ENCODE data around the gene LGALS9.
"Not testable (repeated sequence)": the region's sequence is repeated elsewhere in the genome, so short reads cannot be mapped to it uniquely, and the experiment has no call there.

Gene LGALS9

DNA sequence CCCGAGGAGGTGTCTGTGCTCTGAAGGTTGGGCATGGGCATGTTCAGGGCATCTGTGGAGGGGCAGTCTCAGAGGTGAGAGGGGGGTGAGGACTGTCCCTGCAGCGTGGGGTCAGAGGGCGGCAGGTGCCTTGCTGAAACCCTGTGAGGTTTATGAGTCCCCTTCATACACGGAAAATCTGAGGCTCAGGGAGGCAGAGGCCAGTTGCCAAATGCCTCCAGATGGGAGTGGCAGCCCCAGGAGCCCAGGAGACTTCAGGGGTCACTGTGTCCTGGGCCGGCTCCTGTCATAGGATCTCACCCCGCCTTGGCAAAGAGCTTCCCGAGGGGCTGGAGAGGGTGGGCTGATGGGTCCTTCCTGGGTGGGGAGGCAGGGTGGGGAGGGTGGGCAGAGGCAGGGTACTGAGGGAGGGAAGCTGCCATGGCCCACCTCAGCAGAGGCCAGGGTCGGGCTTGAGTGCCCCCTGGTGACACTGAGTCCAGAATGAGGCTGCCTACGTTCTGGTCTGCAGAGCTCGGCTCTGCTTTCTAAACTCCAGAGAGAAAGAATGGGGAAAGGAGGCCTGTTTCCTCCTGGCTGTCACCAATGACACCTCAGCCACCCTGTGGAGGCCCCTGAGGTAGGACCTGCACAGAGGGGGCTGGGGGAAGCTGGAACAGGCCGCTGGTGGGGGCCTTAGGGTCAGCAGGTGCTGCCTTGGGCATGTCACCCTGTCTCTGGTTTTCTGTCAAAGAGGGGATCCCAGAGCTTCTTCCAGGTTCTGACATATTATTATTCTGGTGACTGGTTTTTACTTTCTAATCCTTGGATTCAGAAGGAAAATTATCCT lies 1.1 kb downstream of the LGALS9 start:
- DNase-seq: no peak

DNA sequence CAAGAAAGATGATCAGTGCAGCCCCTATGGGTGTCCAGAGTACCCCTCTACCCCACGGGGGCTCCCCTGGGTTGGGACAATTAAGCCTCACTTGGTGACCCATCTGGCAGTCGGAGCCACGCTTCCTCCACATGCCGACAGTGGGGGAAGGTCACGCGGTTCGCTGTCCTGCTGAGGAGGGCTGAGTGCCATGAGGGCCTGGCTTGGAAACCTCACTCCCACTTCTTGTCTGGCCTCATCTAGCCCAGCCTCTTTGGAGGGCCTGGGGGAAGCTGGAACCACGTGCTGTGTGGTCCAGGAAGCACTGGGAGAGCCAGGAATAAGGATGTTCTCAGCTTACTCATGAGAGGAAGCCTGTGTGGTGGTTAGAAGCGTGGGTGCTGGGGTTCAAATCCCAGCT lies 1.8 kb downstream of the LGALS9 start:
- DNase-seq: not testable (repeated sequence)

DNA sequence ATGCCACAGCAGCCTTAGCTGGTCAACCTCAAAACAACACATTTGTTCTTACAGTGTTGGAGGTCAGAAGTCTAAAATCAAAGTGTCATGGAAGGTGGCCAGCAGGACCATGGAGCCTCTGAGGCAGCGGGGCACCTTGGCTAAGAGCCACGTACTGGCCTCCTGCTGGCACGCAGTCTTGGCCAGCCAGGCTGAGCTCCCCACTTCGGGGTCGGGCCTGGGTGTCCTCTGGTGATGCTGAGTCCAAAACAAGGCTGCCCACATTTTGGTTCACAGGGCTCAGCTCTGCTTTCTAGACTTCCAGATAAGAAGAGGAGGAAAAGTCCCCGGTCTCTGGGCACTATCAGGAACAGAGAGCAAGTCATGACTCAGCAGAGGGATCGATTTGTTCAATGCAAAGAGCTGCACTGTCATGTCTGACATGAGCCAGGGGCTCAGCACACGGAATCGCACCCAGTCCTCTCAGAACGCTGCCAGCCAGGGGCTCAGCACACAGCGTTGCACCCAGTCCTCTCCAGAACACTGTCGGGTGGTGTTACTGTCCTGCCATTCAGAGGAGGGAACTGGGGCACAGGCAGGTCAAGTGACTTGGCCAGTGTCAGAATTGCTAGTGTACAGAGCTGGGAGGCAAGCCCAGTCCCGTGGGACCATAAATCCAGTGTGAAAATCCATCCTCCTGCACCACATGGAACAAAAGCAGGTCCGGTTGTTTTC lies 2.5 kb downstream of the LGALS9 start:
- no peak for DNase-seq

DNA sequence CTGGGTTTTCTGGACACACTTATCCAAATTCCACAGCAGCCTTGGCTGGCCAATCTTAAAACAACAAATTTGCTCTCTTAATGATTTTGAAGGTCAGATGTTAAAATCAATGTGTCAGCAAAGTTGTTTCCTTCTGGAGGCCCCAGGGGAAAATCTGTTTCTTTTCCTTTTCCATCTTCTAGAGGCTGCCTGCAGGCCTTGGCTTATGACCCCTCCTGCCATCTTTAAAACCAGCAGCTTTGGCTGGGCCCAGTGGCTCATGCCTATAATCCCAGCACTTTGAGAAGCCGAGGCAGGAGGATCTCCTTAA lies 3.0 kb downstream of the LGALS9 start:
- no peak for DNase-seq

DNA sequence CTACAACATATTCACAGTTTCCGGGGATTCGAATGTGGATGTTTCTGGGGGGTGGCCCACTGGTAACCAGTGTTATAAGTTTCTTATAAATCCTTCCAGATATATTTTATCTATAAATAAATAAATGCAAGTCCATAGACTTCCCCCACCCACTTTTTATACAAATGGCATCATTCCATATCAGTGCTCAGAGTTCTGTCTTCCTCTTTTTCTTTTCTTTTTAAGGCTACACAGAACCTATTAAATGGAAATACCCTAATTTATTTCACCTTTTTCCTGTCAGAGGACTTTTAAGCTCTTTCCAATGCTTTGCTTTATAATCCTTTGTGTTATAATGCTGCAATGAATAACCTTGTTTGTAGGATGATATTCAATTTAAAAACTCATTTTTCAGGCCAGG lies 3.8 kb downstream of the LGALS9 start:
- no peak for DNase-seq

DNA sequence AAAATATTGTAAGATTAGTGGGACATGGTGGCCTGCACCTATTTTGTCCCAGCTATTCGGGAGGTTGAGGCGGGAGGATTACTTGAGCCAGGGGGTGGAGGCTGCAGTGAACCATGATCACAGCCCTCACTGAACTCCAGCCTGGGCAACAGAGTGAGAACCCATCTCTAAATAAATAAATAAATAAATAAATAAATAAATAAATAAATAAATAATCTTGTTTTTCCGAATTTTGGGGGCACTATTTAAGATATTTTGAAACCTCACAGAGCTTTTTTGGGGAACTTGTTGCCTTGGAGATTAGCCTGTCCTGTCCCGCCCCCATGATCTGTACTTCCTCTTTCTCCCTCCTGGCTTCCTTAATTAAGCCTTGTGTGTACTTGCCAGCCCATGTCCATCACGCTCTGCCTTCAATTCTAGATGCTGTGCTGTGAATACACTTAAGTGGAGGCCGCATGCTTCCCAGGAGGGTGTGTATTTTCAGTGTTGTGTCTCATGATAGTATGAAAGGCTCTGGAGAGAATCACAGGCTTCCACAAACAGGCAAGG lies 4.4 kb downstream of the LGALS9 start:
- no peak for DNase-seq

DNA sequence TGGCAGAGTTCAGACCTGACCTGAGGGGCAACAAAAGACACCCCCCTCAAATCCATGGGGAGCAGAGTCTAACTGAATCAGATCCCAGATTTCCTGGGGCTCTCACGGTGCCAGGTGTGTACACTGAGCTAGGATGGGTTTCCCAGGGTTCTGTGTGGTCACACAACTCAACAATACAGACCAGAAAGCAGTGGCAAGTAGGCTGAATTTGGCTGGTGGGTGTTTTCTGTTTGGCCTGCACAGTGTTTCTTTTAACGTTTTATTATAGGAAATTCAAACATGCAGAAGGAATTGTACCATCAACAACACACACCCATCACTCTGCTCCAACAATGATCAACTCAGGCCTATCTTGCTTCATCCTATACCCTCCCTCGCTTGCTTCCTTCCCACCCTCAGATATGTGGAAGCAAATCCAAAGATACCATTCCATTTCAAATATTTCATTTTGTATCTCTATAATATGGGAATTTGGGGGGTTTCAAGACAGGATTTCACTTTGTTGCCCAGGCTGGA lies 5.1 kb downstream of the LGALS9 start:
- DNase-seq: not testable (repeated sequence)

DNA sequence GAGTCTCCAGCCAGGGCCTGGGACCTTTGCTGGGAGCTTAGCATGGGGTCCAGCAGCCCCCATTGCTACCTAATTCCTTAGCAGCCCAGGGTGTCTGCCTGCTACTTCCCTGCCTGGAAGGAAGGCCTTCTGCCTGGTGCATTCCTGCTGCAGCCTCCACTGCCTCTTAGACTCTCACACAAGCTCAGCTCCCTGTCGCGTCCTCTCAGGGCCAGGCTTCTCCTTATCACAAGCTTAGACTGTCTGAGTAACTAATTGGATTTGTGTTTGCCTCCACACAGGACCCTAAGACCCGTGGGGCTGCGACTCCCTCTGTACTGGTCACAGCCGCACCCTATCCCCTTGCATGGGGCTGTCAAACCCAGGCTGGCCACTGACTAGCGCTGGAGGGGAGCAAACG lies 6.8 kb downstream of the LGALS9 start:
- not testable (repeated sequence) for DNase-seq

DNA sequence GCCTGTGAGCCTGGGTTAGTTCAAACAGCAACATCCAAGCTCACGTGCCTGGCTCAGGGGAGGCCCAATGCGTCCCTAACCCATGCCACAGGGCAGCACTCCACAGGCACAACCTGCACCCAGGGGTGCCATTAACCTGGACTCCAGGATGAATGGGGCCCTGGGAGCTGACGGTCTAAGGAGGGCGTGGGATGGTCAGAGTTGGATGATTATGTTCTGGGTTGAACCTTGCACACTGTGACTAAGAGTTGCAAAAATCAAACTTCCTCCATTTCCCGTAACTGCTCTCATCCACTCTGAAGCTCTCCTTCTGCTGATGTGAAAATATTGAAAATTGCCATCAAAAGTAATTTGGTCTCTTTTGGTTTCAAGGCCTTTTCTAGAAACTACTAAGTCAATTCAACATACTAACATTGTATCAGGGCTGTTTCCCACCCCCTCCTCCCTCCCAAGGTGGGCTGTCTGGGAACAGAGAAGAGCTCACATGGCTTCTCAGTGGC lies 7.5 kb downstream of the LGALS9 start:
- not testable (repeated sequence) for DNase-seq

DNA sequence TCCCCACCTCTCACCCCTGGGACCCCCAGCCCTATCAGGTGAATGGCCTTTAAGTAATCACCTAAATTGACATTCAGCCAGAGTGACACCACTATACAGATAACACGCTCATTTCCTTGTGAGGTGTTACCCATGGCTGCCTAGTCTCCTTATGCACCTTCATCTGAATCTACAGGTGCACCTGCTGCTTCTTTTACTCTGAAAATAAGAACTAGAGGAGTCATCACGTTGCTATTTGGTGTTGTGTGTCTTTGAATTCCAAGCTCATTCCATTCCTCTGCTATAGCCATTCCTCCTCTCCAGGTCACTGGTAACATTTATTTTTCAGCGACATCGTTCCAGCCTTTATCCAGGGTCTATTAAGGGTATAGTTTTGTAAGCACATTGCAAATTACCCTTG lies 9.8 kb downstream of the LGALS9 start:
- DNase-seq: no peak

DNA sequence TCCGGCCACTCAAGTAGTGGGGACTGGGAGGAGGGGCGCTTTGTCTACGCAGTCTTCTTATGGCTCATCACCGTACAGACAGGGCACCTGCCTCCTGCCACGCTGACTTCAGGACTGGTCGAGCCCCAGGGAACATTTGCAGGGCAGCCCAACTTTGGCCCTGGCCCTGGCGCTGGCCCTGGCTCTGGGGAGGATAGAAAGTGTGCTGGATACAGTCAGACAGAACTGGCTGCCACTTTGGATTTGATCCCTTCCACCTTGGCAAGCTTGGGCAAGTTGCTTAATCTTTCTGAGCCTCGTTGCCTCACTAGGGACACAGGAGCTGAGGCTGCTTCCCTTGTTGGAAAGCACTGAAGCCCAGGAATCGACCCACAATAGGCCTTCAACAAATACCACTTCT lies 13.6 kb downstream of the LGALS9 start:
- DNase-seq: no peak

DNA sequence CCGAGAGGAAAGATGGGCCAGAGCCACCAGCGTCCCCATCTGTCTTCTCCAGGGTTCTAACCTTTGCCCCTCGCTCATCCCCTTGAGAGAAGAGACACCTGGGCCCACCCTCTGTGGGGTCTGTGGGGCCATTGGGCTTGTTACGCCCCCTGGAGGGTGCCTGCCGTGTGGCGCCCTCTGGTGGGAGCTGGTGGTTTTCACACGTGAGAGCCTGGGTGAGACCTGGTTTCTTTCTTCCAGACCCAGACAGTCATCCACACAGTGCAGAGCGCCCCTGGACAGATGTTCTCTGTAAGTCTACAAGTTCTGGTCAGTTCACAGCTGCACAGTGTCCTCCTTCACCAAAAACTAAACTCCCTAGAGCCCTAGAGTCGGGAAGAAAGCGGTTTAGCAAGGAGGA lies 14.6 kb downstream of the LGALS9 start:
- not testable (repeated sequence) for DNase-seq

DNA sequence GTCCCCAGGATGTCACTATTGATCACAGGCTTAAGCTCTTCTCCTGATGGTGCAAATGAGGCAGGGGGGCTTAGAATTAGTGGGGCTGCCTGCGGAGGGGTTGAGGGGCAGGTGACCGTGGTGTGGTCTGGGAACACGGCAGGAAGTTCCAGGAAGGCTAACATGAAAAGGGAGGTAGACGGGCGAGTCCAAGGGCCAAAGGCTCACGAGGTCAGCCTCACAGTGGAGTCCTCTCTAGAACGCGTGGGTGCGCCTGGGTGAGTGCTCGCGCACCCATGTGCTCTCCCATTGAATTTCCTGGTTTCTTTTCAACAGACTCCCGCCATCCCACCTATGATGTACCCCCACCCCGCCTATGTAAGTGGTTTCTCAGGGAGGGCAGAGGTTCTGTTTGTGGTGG lies 15.2 kb downstream of the LGALS9 start:
- DNase-seq: no peak

DNA sequence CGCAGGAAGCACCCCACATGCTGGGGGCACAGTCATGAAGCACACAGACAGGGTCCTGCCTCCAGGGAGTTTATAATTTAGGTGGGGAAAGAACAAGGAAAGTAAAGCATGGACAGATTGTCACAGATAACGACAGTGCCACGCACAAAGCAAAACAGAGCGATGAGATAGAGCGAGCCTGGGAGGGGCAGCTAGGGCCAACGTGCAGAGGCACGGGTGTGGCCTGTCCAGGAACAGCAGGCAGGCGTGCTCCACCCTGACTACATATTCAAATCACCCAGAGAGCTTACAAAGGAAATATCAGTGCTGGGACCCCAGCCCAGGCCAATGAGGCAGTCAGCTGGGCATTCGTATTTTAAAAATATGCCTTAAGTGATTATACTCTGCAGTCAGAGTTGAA lies 16.8 kb downstream of the LGALS9 start:
- DNase-seq: no peak

DNA sequence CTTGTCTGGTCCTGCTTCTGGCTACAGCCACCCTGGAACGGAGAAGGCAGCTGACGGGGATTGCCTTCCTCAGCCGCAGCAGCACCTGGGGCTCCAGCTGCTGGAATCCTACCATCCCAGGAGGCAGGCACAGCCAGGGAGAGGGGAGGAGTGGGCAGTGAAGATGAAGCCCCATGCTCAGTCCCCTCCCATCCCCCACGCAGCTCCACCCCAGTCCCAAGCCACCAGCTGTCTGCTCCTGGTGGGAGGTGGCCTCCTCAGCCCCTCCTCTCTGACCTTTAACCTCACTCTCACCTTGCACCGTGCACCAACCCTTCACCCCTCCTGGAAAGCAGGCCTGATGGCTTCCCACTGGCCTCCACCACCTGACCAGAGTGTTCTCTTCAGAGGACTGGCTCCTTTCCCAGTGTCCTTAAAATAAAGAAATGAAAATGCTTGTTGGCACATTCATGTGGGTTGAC lies 18.2 kb downstream of the LGALS9 start:
- not testable (repeated sequence) for DNase-seq

DNA sequence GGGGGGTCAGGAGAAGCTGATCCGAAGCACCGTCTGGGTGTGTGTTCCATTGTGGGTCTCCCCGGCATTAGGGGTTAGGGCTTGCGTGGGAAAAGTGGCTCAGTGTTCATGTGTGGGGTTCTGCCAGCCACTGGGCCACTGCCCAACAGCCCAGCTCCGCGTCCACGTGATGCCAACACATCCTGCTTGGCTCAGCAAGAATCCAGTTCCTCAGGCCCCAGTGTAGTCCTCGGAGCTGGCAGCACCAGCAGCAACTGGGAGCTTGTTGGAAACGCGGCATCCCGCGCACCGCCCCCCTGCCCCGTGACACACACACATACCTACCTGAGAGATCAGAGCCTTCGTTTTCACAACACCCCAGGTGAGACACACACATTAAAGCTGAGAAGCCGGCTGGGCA lies 18.9 kb downstream of the LGALS9 start:
- DNase-seq: no peak

DNA sequence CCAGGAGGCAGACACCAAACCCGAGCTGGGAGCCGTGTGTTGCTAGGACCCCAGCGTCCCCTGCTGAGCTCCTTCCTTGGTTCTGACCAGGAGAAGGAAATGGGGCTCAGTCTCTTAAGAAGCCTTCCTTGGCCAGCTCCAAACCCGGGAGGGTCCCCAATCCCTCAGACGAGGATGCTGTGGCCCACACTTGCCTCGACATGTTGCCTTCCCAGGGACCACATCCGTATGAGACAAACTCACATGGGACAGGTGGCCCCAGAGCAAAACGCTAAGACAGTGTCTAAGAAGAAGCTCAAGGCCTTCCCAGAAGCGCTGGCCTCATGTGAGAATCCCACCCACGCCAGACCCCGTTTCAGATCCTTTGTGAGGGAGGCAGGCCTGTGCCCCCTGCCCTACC lies 19.8 kb downstream of the LGALS9 start:
- DNase-seq: no peak

DNA sequence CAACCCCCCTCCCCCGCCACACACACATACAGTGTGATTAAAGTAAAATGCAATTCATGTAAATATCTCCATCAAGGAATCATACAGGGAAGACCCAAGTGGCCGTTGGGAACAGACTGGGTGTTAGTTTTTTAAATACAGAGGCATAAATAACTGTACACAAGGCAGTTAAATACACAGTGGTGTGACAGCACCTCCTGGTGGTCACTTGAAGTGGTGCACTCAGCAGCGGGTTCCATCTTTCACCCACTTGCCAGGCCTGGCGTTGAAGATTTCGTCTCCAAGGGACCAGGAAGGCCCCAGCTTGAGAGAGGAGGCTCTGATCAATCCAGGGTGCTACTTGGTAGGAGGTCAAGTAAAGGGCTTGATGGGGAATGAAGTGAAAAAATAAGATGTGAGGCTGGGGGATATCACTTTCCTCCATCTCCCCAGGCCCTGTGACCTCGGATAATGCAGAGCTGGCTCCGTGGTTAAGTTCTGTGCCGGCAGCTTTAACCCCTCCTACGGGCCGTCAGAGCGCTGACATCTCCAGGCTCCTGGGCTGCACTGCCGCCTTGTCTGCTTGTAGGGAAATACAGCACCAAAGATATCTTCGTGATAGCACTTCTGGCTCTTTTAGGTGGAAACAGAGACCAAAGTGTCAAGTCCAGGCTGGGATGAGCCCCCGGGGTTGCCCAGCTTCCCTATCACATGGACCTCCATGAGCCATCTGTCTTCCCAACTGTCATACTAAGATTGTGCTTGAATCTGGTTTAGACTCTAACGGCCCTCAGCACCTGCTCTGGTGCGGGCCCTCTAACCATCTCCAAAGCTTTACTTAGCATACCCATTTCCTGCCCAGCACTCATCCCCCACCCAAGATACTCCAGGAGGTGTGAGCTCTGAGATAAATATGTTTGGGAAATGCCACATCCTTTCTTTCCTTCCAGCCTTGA lies 20.7 kb downstream of the LGALS9 start:
- DNase-seq: no peak

DNA sequence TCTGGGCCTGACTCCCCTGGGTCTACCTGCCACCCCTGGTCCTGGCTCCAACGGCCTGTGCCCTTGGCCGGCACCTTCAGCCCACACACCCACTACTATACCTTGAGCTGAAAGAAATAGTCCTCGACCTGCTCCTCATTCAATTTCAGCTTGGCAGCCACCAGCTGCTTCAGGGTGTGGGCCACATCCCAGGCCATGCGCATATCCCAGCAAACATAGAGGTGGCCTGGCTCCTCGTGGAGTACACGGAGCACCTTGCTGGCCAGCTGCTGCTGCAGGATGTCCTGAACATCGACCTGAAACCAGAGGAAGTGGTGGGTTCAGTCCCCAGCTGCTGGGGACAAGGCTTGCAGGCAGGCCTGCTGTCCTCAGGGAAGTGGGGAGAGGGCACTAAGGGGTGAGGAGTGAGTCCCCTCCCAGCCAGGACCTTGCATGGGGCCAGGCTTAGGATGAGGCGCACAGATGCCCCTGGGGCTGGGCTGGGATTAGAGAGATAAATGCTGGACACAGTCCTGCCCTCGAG lies 22.5 kb downstream of the LGALS9 start:
- DNase-seq: not testable (repeated sequence)

DNA sequence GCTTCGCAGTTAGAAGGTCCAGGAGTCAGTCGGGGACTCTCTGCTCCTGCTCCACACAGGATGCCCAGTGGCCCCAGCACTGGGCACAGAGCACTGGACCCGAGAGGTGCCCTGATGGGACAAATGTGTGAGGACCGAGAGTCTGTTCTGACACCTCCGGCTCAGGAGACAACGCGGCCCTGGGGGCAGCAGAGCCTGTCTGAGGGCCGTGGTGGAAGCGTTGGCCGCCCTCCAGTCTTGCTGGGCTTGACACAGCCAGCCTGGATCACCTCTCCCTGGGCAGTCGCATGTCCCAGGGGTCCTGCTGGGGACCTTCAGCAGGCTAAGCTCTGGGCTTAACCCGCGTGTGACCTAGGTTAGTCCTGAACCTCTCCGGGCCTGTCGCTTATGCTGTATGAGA lies 23.1 kb downstream of the LGALS9 start:
- no peak for DNase-seq

DNA sequence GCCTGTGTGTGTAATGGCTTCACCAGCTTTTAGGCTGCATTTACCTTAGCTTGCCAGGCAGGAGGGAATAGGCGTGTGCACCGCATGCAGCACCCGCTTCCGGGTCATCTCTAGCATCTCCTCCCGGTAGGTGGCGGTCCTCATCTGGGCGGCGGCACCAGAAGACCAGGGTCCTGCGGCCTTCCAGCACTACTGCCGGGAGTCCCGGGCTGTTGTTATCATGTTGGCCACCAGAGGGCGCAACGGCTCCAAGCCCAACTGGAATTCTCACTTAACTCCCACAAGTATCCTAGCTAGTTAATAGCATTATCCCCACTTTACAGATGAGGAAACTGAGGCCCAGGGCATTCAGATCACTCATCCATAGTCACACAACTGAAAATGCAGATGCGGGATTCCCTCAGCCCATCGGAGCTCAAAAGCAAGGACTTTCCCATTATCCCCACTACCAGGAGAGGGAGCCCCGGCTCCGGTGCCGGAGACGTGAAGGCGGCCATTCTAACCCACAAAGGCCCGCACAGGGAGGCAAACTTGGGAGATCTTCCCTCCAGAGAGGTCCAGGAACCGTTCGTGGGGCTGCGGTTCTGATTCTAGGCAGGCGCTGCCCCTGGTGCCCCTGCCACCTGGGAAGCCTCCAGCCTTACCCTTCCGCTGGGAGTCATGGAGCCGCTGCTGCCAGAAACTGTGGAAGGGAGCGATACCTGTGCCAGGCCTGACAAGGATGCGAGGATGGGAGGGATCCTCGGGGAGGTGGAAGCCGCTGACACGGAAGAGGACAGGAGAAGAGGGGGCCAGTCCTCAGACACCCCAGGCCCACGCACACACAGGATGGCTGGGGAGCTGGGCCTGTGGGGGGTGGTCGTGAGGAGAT lies 23.9 kb downstream of the LGALS9 start:
- DNase-seq: no peak

All from NCI-H2107 (cell line).